ENCODE measurements around the gene SOX6.

Gene SOX6

DNA sequence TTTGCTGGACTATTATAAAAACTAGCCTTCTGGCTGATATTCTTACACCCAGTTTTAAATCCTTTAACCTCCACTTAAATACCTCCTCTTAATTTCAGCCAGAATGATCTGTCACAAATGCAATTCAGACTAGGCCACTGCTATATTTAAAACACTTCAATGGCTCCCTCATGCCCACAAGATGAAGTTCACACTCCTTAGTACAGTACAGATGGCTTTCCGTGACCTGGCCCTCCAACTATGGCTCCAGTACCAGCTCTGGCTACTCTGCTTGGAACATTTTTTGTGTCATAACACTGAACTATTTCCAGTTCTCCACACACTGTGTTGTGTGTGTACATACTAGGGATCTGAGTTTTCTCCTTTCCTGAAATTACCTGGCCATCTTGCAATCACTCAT, 353.4 kb downstream of the SOX6 start:
- Histone ChIP-seq H2BK15ac (ENCODE audit: low read length) (no peak overlapping the region), H3K27ac (replicated peaks; ENCODE audit: low read length) (no peak overlapping the region), H2BK5ac (ENCODE audit: low read length) (no peak overlapping the region), H3K9me3 (replicated peaks in 1 of 2; ENCODE audit: control insufficient read depth in 2 of 2, insufficient read depth in 1 of 2, low read depth in 1 of 2, low read length in 2 of 2) (no peaks in the 10 kb centered on the region), H2BK12ac (ENCODE audit: low read length) (no peak overlapping the region), H3K9ac (ENCODE audit: low read depth, low read length, poor library complexity) (no peak overlapping the region), H3K4me2 (ENCODE audit: insufficient read depth, low read length, poor library complexity, severe bottlenecking) (no peak overlapping the region), H2BK120ac (ENCODE audit: low read depth, low read length) (no peak overlapping the region), H3K14ac (ENCODE audit: low read length) (no peak overlapping the region), H3K4ac (ENCODE audit: low read length) (no peak overlapping the region), H3K4me1 (ENCODE audit: control insufficient read depth in 2 of 2, insufficient read depth in 1 of 2, low read depth in 1 of 2, low read length in 2 of 2) (peaks cover 3 to 5% of the 10 kb centered on the region in 2 donors), H3K18ac (ENCODE audit: low read length) (no peak overlapping the region), H4K8ac (ENCODE audit: low read depth, low read length) (no peak overlapping the region), H3K27me3 (ENCODE audit: control insufficient read depth in 3 of 3, insufficient read depth in 3 of 3, low read depth in 1 of 3, low read length in 3 of 3) (no peaks in the 10 kb centered on the region), H4K91ac (ENCODE audit: low read depth, low read length, poor library complexity) (no peak overlapping the region), H3K4me3 (ENCODE audit: low read length in 2 of 2) (no peak overlapping the region), H3K36me3 (replicated peaks in 1 of 2; ENCODE audit: control insufficient read depth in 2 of 2, insufficient read depth in 2 of 2, low read length in 2 of 2) (no peaks in the 10 kb centered on the region), H3K79me1 (ENCODE audit: low read depth, low read length) (no peaks in the 10 kb centered on the region), H2AK5ac (ENCODE audit: low read depth, low read length) (no peak overlapping the region), H2AFZ (ENCODE audit: low read length) (no peak overlapping the region), H3K23ac (ENCODE audit: low read depth, low read length, poor library complexity) (no peak overlapping the region)
- no CpG with 5 or more reads among the region's 1 CpG for WGBS, 2 donors (ENCODE audit: extremely low coverage in 2 of 2, insufficient read length in 2 of 2, insufficient replicate concordance in 1 of 2)
- no peak for DNase-seq (ENCODE audit: low spot score)

DNA sequence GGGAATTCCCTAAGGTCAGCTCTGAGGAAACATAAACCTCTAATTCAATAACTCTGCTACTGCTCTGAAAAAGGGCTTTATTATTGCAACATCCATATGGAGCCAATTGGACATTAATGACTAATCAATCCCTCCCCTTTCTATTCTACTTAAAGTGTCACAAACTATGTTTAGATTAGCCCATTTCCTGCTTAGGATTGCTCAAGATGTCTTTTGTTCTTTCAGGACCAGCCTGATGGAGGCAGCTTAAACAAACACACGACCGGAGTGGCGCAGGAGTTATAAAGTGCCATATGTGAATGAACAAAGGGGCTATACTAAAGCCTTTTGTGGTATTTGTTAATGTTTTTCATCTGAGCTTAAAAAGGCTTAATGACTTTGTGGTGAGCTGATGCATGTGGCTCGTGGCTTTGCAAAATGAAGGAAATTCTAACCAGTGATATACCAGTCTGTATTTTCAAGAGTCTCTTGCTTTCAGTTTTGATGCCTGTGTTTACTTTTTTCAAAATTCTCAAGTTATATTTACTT, 354.4 kb downstream of the SOX6 start:
- H2BK5ac ChIP-seq (ENCODE audit: low read length) = no peak overlapping the region
- H2BK120ac ChIP-seq (ENCODE audit: low read depth, low read length) = no peak overlapping the region
- H2AK5ac ChIP-seq (ENCODE audit: low read depth, low read length) = no peak overlapping the region
- peak; percentile 18 for DNase-seq (ENCODE audit: low spot score)
- no peaks in the 10 kb centered on the region for H3K36me3 ChIP-seq (replicated peaks in 1 of 2; ENCODE audit: control insufficient read depth in 2 of 2, insufficient read depth in 2 of 2, low read length in 2 of 2)
- no peak overlapping the region for H3K18ac ChIP-seq (ENCODE audit: low read length)
- H4K8ac ChIP-seq (ENCODE audit: low read depth, low read length) = no peak overlapping the region
- no peak overlapping the region for H3K4ac ChIP-seq (ENCODE audit: low read length)
- H2AFZ ChIP-seq (ENCODE audit: low read length) = peak overlapping the region; percentile 76
- no peaks in the 10 kb centered on the region for H3K27me3 ChIP-seq (ENCODE audit: control insufficient read depth in 3 of 3, insufficient read depth in 3 of 3, low read depth in 1 of 3, low read length in 3 of 3)
- no peak overlapping the region for H3K9ac ChIP-seq (ENCODE audit: low read depth, low read length, poor library complexity)
- no peak overlapping the region for H3K4me3 ChIP-seq (ENCODE audit: low read length in 2 of 2)
- no peak overlapping the region for H3K4me2 ChIP-seq (ENCODE audit: insufficient read depth, low read length, poor library complexity, severe bottlenecking)
- no CpG with 5 or more reads among the region's 4 CpGs for WGBS, 2 donors (ENCODE audit: extremely low coverage in 2 of 2, insufficient read length in 2 of 2, insufficient replicate concordance in 1 of 2)
- no peak overlapping the region for H4K91ac ChIP-seq (ENCODE audit: low read depth, low read length, poor library complexity)
- H3K4me1 ChIP-seq (ENCODE audit: control insufficient read depth in 2 of 2, insufficient read depth in 1 of 2, low read depth in 1 of 2, low read length in 2 of 2) = peaks cover 3 to 5% of the 10 kb centered on the region in 2 donors
- no peaks in the 10 kb centered on the region for H3K9me3 ChIP-seq (replicated peaks in 1 of 2; ENCODE audit: control insufficient read depth in 2 of 2, insufficient read depth in 1 of 2, low read depth in 1 of 2, low read length in 2 of 2)
- H2BK15ac ChIP-seq (ENCODE audit: low read length) = no peak overlapping the region
- H3K14ac ChIP-seq (ENCODE audit: low read length) = no peak overlapping the region
- H3K23ac ChIP-seq (ENCODE audit: low read depth, low read length, poor library complexity) = no peak overlapping the region
- H2BK12ac ChIP-seq (ENCODE audit: low read length) = no peak overlapping the region
- no peaks in the 10 kb centered on the region for H3K79me1 ChIP-seq (ENCODE audit: low read depth, low read length)
- H3K27ac ChIP-seq (replicated peaks; ENCODE audit: low read length) = no peak overlapping the region

- Histone ChIP-seq H4K8ac (ENCODE audit: low read depth, low read length) (no peak overlapping the region), H3K9ac (ENCODE audit: low read depth, low read length, poor library complexity) (no peak overlapping the region), H3K14ac (ENCODE audit: low read length) (no peak overlapping the region), H2BK12ac (ENCODE audit: low read length) (no peak overlapping the region), H2AK5ac (ENCODE audit: low read depth, low read length) (no peak overlapping the region), H3K4me2 (ENCODE audit: insufficient read depth, low read length, poor library complexity, severe bottlenecking) (no peak overlapping the region), H2BK5ac (ENCODE audit: low read length) (no peak overlapping the region), H3K4ac (ENCODE audit: low read length) (no peak overlapping the region), H3K27ac (replicated peaks; ENCODE audit: low read length) (no peak overlapping the region), H3K27me3 (ENCODE audit: control insufficient read depth in 3 of 3, insufficient read depth in 3 of 3, low read depth in 1 of 3, low read length in 3 of 3) (no peaks in the 10 kb centered on the region), H3K4me3 (ENCODE audit: low read length in 2 of 2) (no peak overlapping the region), H2BK15ac (ENCODE audit: low read length) (no peak overlapping the region), H3K36me3 (replicated peaks in 1 of 2; ENCODE audit: control insufficient read depth in 2 of 2, insufficient read depth in 2 of 2, low read length in 2 of 2) (no peaks in the 10 kb centered on the region), H2BK120ac (ENCODE audit: low read depth, low read length) (no peak overlapping the region), H2AFZ (ENCODE audit: low read length) (no peak overlapping the region), H4K91ac (ENCODE audit: low read depth, low read length, poor library complexity) (no peak overlapping the region), H3K4me1 (ENCODE audit: control insufficient read depth in 2 of 2, insufficient read depth in 1 of 2, low read depth in 1 of 2, low read length in 2 of 2) (peaks cover 3 to 5% of the 10 kb centered on the region in 2 donors), H3K79me1 (ENCODE audit: low read depth, low read length) (no peaks in the 10 kb centered on the region), H3K18ac (ENCODE audit: low read length) (no peak overlapping the region), H3K23ac (ENCODE audit: low read depth, low read length, poor library complexity) (no peak overlapping the region), H3K9me3 (replicated peaks in 1 of 2; ENCODE audit: control insufficient read depth in 2 of 2, insufficient read depth in 1 of 2, low read depth in 1 of 2, low read length in 2 of 2) (no peaks in the 10 kb centered on the region)
- DNase-seq (ENCODE audit: low spot score) = no peak
- no CpG with 5 or more reads among the region's 4 CpGs for WGBS, 2 donors (ENCODE audit: extremely low coverage in 2 of 2, insufficient read length in 2 of 2, insufficient replicate concordance in 1 of 2)
These were observed 355.2 kb downstream of the SOX6 start for GRCh38 chr11:16001044-16001568.

GRCh38 chr11:16000065-16000464, 356.3 kb downstream of the SOX6 start:
- no peak overlapping the region for H3K18ac ChIP-seq (ENCODE audit: low read length)
- H3K23ac ChIP-seq (ENCODE audit: low read depth, low read length, poor library complexity) = no peak overlapping the region
- peaks cover 3 to 5% of the 10 kb centered on the region in 2 donors for H3K4me1 ChIP-seq (ENCODE audit: control insufficient read depth in 2 of 2, insufficient read depth in 1 of 2, low read depth in 1 of 2, low read length in 2 of 2)
- H2BK15ac ChIP-seq (ENCODE audit: low read length) = no peak overlapping the region
- H3K4me2 ChIP-seq (ENCODE audit: insufficient read depth, low read length, poor library complexity, severe bottlenecking) = no peak overlapping the region
- no peak overlapping the region for H2BK12ac ChIP-seq (ENCODE audit: low read length)
- H3K27me3 ChIP-seq (ENCODE audit: control insufficient read depth in 3 of 3, insufficient read depth in 3 of 3, low read depth in 1 of 3, low read length in 3 of 3) = no peaks in the 10 kb centered on the region
- H2BK120ac ChIP-seq (ENCODE audit: low read depth, low read length) = no peak overlapping the region
- no peak overlapping the region for H3K4ac ChIP-seq (ENCODE audit: low read length)
- no peak for DNase-seq (ENCODE audit: low spot score)
- no peaks in the 10 kb centered on the region for H3K79me1 ChIP-seq (ENCODE audit: low read depth, low read length)
- H3K9me3 ChIP-seq (replicated peaks in 1 of 2; ENCODE audit: control insufficient read depth in 2 of 2, insufficient read depth in 1 of 2, low read depth in 1 of 2, low read length in 2 of 2) = no peaks in the 10 kb centered on the region
- no CpG with 5 or more reads among the region's 1 CpG for WGBS, 2 donors (ENCODE audit: extremely low coverage in 2 of 2, insufficient read length in 2 of 2, insufficient replicate concordance in 1 of 2)
- H4K8ac ChIP-seq (ENCODE audit: low read depth, low read length) = no peak overlapping the region
- H2BK5ac ChIP-seq (ENCODE audit: low read length) = no peak overlapping the region
- H3K14ac ChIP-seq (ENCODE audit: low read length) = no peak overlapping the region
- H3K4me3 ChIP-seq (ENCODE audit: low read length in 2 of 2) = no peak overlapping the region
- H2AFZ ChIP-seq (ENCODE audit: low read length) = no peak overlapping the region
- H2AK5ac ChIP-seq (ENCODE audit: low read depth, low read length) = no peak overlapping the region
- H3K9ac ChIP-seq (ENCODE audit: low read depth, low read length, poor library complexity) = no peak overlapping the region
- no peak overlapping the region for H4K91ac ChIP-seq (ENCODE audit: low read depth, low read length, poor library complexity)
- H3K36me3 ChIP-seq (replicated peaks in 1 of 2; ENCODE audit: control insufficient read depth in 2 of 2, insufficient read depth in 2 of 2, low read length in 2 of 2) = no peaks in the 10 kb centered on the region
- H3K27ac ChIP-seq (replicated peaks; ENCODE audit: low read length) = no peak overlapping the region

All from neuronal stem cell (in vitro differentiated cells).